Endothelial cell of umbilical vein (primary cell): ENCODE data around the gene PIEZO2. TPM values are rescaled to one million over a fixed set of nuclear protein-coding genes. Genes with fewer than 3 reads are reported as not detected.

Source experiments
- BruUV-seq: library from RNA; stranded (reverse); fragments of 400-500 nt; replicated peaks from 2 replicates; lab custom pipeline; 2021; lab: Mats Ljungman, UMichigan
- CTCF ChIA-PET: fragments of 300-600, 350-600 bp; sonication (Branson Sonifier 250); formaldehyde crosslinking; loops from one replicate; lab custom pipeline; 2021; ENCODE audit warnings: antibody characterized with exemption, inconsistent platforms; lab: Charles Lee
- POLR2A ChIA-PET: fragments of 300-600, 350-600 bp; sonication (Branson Sonifier 250); formaldehyde crosslinking; loops from one replicate; lab custom pipeline; 2021; ENCODE audit warnings: antibody characterized with exemption, inconsistent platforms; lab: Charles Lee
- DNase-seq: peaks from one replicate; pipeline ENCODE4 v3.0.0-alpha.2; 2011; ENCODE audit warnings: low read depth, low spot score
- FAIRE-seq: peaks from 2 replicates; lab custom pipeline; 2011; peaks lifted over from hg19 to GRCh38; lab: Jason Lieb, UNC
- H2AFZ ChIP-seq: 2 replicates; pipeline ENCODE4 v1.6.0; 2012; ENCODE audit warnings: low read depth, low read length, control low read depth, inconsistent platforms
- H3K27ac ChIP-seq: 2 replicates; pipeline ENCODE4 v1.5.1; 2011; ENCODE audit warnings: low read depth, mild to moderate bottlenecking, control low read depth, low read length, moderate library complexity; ENCODE audit not compliant: insufficient read depth
- H3K27me3 ChIP-seq, 2 experiments: 2 replicates each; pipeline versions ENCODE4 v1.6.0 to v1.6.1; 2011; ENCODE audit warnings: low read length in 2 of 2, mixed read lengths in 1 of 2; ENCODE audit not compliant: control insufficient read depth in 2 of 2, insufficient read depth in 2 of 2
- H3K36me3 ChIP-seq, 2 experiments: 2 replicates in 1 of 2; 3 replicates in 1 of 2; pipeline ENCODE4 v1.5.1; 2011; ENCODE audit warnings: low read length in 2 of 2, mild to moderate bottlenecking in 1 of 2, moderate library complexity in 1 of 2; ENCODE audit not compliant: control insufficient read depth in 2 of 2, insufficient read depth in 2 of 2; ENCODE audit errors: extremely low read depth in 1 of 2
- H3K4me1 ChIP-seq: 3 replicates; pipeline ENCODE4 v1.5.1; 2011; ENCODE audit warnings: mild to moderate bottlenecking, low read length; ENCODE audit not compliant: control insufficient read depth, insufficient read depth; ENCODE audit errors: extremely low read depth
- H3K4me2 ChIP-seq: 2 replicates; pipeline ENCODE4 v1.6.1; 2011; ENCODE audit warnings: low read length, control low read depth, mixed read lengths; ENCODE audit not compliant: insufficient read depth
- H3K4me3 ChIP-seq, 3 experiments: fragments of 200-600 bp in 1 of 3; sonication (generic), shearing (Covaris generic) in 1 of 3; replicated peaks in 1 of 3; 2 replicates each; pipeline ENCODE4 v1.5.1; 2011 to 2016; ENCODE audit warnings: control low read depth in 3 of 3, low read length in 3 of 3, mild to moderate bottlenecking in 2 of 3, inconsistent platforms in 1 of 3, low read depth in 1 of 3, moderate library complexity in 1 of 3; ENCODE audit not compliant: insufficient read depth in 1 of 3
- H3K79me2 ChIP-seq: 2 replicates; pipeline ENCODE4 v1.6.0; 2012; ENCODE audit warnings: low read length, inconsistent platforms; ENCODE audit not compliant: control insufficient read depth, insufficient read depth
- H3K9ac ChIP-seq: replicated peaks from 2 replicates; pipeline ENCODE3; 2011; ENCODE audit warnings: low read length, control low read depth; ENCODE audit not compliant: insufficient read depth; ENCODE audit errors: extremely low read depth
- H3K9me1 ChIP-seq: replicated peaks from 3 replicates; pipeline ENCODE4 v1.6.0; 2011; ENCODE audit warnings: mild to moderate bottlenecking, low read length; ENCODE audit not compliant: control insufficient read depth, insufficient read depth; ENCODE audit errors: extremely low read depth
- H3K9me3 ChIP-seq: replicated peaks from 2 replicates; pipeline ENCODE4 v1.5.1; 2012; ENCODE audit warnings: low read length, inconsistent platforms; ENCODE audit not compliant: control insufficient read depth, insufficient read depth
- H4K20me1 ChIP-seq: replicated peaks from 2 replicates; pipeline ENCODE3; 2011; ENCODE audit warnings: mild to moderate bottlenecking, low read length; ENCODE audit not compliant: control insufficient read depth, insufficient read depth; ENCODE audit errors: extremely low read depth
- CTCF ChIP-seq, 2 donors: IDR thresholded peaks; 1 replicate in 1 of 2; 2 replicates in 1 of 2; pipeline ENCODE4 v1.5.1; 2011; ENCODE audit warnings: low read length in 2 of 2, mild to moderate bottlenecking in 2 of 2, moderate library complexity in 2 of 2, control low read depth in 1 of 2, inconsistent platforms in 1 of 2, low read depth in 1 of 2; ENCODE audit not compliant: insufficient read depth in 1 of 2; ENCODE audit errors: extremely low read depth in 1 of 2
- EZH2 ChIP-seq: IDR thresholded peaks from 2 replicates; pipeline ENCODE4 v1.6.1; 2012; ENCODE audit warnings: borderline replicate concordance, low read depth, mild to moderate bottlenecking, moderate library complexity, low read length, inconsistent platforms; ENCODE audit not compliant: severe bottlenecking
- FOS ChIP-seq: IDR thresholded peaks from 2 replicates; pipeline ENCODE4 v1.6.1; 2011; ENCODE audit warnings: mild to moderate bottlenecking, low read length, moderate library complexity, borderline replicate concordance; ENCODE audit not compliant: insufficient read depth
- GATA2 ChIP-seq: IDR thresholded peaks from 2 replicates; pipeline ENCODE4 v1.7.0; 2011; ENCODE audit warnings: low read depth, mild to moderate bottlenecking, moderate library complexity, mixed read lengths, low read length; ENCODE audit not compliant: insufficient read length, insufficient read depth
- JUN ChIP-seq: IDR thresholded peaks from 2 replicates; pipeline ENCODE4 v1.6.1; 2011; ENCODE audit warnings: borderline replicate concordance, low read depth; ENCODE audit not compliant: insufficient read length, insufficient read depth
- MAX ChIP-seq: IDR thresholded peaks from 2 replicates; pipeline ENCODE4 v1.6.1; 2011; ENCODE audit not compliant: insufficient read depth, insufficient read length
- MYC ChIP-seq: IDR thresholded peaks from one replicate; pipeline ENCODE4 v1.6.1; 2011; ENCODE audit warnings: mild to moderate bottlenecking, low read depth, low read length
- POLR2A ChIP-seq: IDR thresholded peaks from 2 replicates; pipeline ENCODE4 v1.6.1; 2012; ENCODE audit warnings: low read depth, mild to moderate bottlenecking, control low read depth, low read length
- POLR2AphosphoS5 ChIP-seq: IDR thresholded peaks from 2 replicates; pipeline ENCODE4 v1.6.1; 2012; ENCODE audit warnings: low read depth, mild to moderate bottlenecking, control low read depth, low read length, moderate library complexity; ENCODE audit not compliant: insufficient read depth
- dilution Hi-C: fragments of 300-500 bp; cut with MboI; formaldehyde crosslinking; loops from one replicate; pipeline ENCODE4 v1.15.0; 2019; ENCODE audit warnings: low sequenced_read_pairs; ENCODE audit not compliant: extremely low pct_ligation_motif_present
- intact Hi-C: fragments of 100-400 bp; cut with micrococcal nuclease; formaldehyde crosslinking; loops from one replicate; pipeline ENCODE4 v1.10.0; 2022
- polyA plus RNA-seq, 4 experiments: library from polyadenylated mRNA; depleted of rRNA in 3 of 4; stranded (reverse) in 3 of 4; unstranded in 1 of 4; fragments of >200 nt; gene quantifications; 2 replicates each; pipeline versions ENCODE4 v1.2.1 to v1.2.3, GENCODE V29; 2011 to 2012; ENCODE audit warnings: missing spikeins in 1 of 4
- total RNA-seq: library from RNA; stranded (reverse); gene quantifications from 2 replicates; pipeline ENCODE4 v1.2.3, GENCODE V29; 2021

PIEZO2 gene
- total and polyA plus RNA-seq, 2 donors (not counting 3 experiments of a cell fraction or from before 2014, with no cell fraction given), result 1.7 to 11.2 TPM

- POLR2A ChIA-PET, result no interaction called here
- H3K9me3 ChIP-seq, result no peaks in the 10 kb centered on the region
- H3K4me3 ChIP-seq, result no peak overlapping the region
- no peak overlapping the region for H3K4me2 ChIP-seq
- no peaks in the 10 kb centered on the region for H3K27me3 ChIP-seq
- no peaks in the 10 kb centered on the region for H3K9me1 ChIP-seq
- intact Hi-C loops (no loop called here), dilution Hi-C loops (no loop called here)
- no peak for FAIRE-seq
- H3K4me1 ChIP-seq, result peaks cover 5% of the 10 kb centered on the region
- H3K79me2 ChIP-seq, result no peaks in the 10 kb centered on the region
- no peak overlapping the region for H2AFZ ChIP-seq
- no peak overlapping the region for H3K9ac ChIP-seq
- H3K36me3 ChIP-seq, result no peaks in the 10 kb centered on the region
- H4K20me1 ChIP-seq, result no peaks in the 10 kb centered on the region
- DNase-seq, result no peak
- no peak overlapping the region for H3K27ac ChIP-seq
- TF ChIP-seq POLR2AphosphoS5, result no peak
- TF ChIP-seq CTCF (IDR thresholded peaks at IDR 0.05; ENCODE audit: extremely low read depth in 1 of 2, insufficient read depth in 1 of 2, low read depth in 1 of 2, low read length in 2 of 2), result no peak
- TF ChIP-seq POLR2A, result no peak
- TF ChIP-seq EZH2, result no peak
- TF ChIP-seq FOS, result no peak
- TF ChIP-seq MAX, result no peak
- TF ChIP-seq GATA2, result no peak
- no peak for TF ChIP-seq MYC
- no peak for TF ChIP-seq JUN
- BruUV-seq, result no TSS peak
- CTCF ChIA-PET, result no interaction called here
These were observed 102.2 kb downstream of the PIEZO2 start for GRCh38 chr18:11047156-11047555.
